ENCODE measurements around the gene ZIK1. TPM values are rescaled to one million over a fixed set of nuclear protein-coding genes. Genes with fewer than 3 reads are reported as not detected.

Gene ZIK1
- total RNA-seq, 4 donors from 2014 or later: 3.0 to 7.6 (median 5.0) TPM

DNA sequence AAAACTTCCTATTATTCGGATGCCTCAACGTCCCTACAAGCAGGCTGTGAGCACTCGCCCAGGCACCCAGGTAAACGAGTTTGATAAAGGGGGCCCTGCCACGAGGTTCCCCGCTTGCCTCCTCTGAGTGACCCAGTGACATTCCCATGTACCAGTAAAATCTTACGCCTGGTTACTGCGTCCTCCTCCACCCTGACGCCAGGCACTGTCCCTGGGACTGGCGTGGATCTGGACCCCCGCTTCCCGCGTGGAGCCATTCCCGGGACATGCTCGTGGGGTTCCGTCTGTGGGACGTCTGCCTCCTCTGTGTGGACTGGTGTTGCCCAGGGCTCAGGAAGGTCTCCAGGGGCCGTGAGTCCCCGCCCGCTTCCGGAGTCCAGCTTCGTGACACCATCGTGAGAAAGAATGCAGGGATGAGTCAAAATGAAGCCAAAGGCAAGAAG lies 23.9 kb upstream of the ZIK1 start:
- Histone ChIP-seq H3K9me3 (peaks cover 0 to 64% (median 11%) of the 10 kb centered on the region in 4 donors), H3K4me3 (peak overlapping the region; percentile 69 to 97 (median 82)), H3K36me3 (peaks cover 0 to 30% (median 10%) of the 10 kb centered on the region in 3 donors), H3K4me1 (peaks cover 0 to 20% (median 6%) of the 10 kb centered on the region in 4 donors), H3K27me3 (no peaks in the 10 kb centered on the region), H3K27ac (peak overlapping the region in 3 of 4 donors; percentile 30 to 75 (median 67))
- TF ChIP-seq POLR2A (IDR thresholded peaks at IDR 0.05) (no peak), CTCF (IDR thresholded peaks at IDR 0.05) (no peak)
- no peak for DNase-seq (ENCODE audit: low spot score in 2 of 2)
- WGBS, 2 donors: 22 to 31% methylated on average over 23 of the region's 23 CpGs

GRCh38 chr19:57563547-57563946 lies 20.4 kb upstream of the ZIK1 start:
- DNase-seq (ENCODE audit: low spot score in 2 of 2): no peak
- no peak overlapping the region for H3K27ac ChIP-seq
- no peak for TF ChIP-seq POLR2A (IDR thresholded peaks at IDR 0.05)
- TF ChIP-seq CTCF (IDR thresholded peaks at IDR 0.05): no peak
- no peak for TF ChIP-seq EP300 (IDR thresholded peaks at IDR 0.05)
- 41 to 55% methylated on average over 1 of the region's 1 CpG for WGBS, 2 donors
- peaks cover 0 to 13% (median 4%) of the 10 kb centered on the region in 4 donors for H3K4me1 ChIP-seq
- H3K27me3 ChIP-seq: no peaks in the 10 kb centered on the region
- H3K4me3 ChIP-seq: no peak overlapping the region
- H3K36me3 ChIP-seq: no peaks in the 10 kb centered on the region
- H3K9me3 ChIP-seq: peaks cover 0 to 70% (median 19%) of the 10 kb centered on the region in 4 donors

DNA sequence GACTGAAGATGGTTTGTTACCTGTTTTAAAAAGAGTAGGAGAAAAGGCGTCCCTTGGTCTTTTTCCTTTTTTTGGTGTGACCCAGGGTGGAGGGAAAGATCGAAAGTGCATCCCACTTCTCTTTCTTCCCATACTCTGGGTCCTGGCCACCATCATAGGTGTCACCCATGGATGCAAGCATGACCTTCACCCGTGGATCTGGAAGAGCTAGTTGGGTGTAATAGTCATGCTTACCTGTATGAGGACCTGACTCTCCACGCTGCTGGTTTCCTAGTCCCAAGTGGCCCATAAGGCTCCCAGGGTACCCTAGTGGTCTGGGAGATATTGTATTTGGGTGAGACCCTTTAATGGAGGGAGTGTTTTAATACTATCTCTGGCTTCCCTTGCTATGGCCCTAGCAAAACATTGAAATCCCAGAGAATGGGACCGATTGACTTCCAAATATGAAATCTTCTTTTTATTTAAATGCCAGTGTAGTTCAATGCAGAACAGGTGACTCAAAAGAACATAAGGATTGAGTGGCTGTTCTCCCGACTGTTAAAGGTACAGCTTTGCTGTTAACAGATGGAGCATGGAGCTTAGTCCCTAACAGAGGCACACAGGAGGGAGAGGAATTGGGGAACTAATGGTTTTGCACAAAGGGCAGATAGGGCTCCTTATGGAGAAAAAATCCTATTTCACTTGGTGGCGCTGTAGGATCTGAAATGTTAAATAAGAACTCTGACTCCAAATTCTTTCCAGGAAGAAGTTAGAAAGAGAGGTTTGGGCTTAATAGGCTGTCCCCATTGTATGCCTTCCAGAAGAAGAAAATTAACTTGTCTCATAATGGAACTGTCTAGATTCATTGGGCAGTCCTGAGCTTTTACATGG lies 17.3 kb upstream of the ZIK1 start:
- Histone ChIP-seq H3K4me1 (no peaks in the 10 kb centered on the region), H3K27me3 (no peaks in the 10 kb centered on the region), H3K4me3 (no peak overlapping the region), H3K9me3 (peaks cover 0 to 94% (median 34%) of the 10 kb centered on the region in 4 donors), H3K27ac (no peak overlapping the region), H3K36me3 (peaks cover 0 to 18% (median 0%) of the 10 kb centered on the region in 3 donors)
- WGBS, 2 donors: 51 to 61% methylated on average over 7 of the region's 7 CpGs
- DNase-seq (ENCODE audit: low spot score in 2 of 2): no peak
- TF ChIP-seq CTCF (IDR thresholded peaks at IDR 0.05) (no peak), EP300 (IDR thresholded peaks at IDR 0.05) (no peak), POLR2A (IDR thresholded peaks at IDR 0.05) (no peak)

DNA sequence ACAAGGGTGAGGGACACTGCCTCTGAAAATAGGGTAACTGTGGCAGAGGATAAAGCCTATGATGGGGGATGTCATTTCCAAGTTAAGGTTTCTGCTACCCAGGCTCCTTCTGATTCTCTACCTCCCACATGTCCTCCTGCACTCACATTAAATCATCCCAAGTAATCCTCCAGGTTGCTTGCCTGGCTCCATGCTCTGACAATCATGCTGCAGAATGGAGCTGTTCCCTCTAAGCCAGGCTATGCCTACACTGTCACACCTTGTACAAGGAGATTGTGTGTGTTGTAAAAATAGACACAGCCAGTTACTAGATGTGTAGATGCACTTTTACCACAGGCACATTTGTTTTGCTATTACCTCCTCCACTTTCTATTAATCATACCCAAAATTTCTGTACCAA lies 13.2 kb upstream of the ZIK1 start:
- Histone ChIP-seq H3K4me1 (no peaks in the 10 kb centered on the region), H3K9me3 (peaks cover 0 to 100% (median 60%) of the 10 kb centered on the region in 4 donors), H3K27ac (no peak overlapping the region), H3K36me3 (peaks cover 0 to 58% (median 35%) of the 10 kb centered on the region in 3 donors), H3K27me3 (no peaks in the 10 kb centered on the region), H3K4me3 (no peak overlapping the region)
- TF ChIP-seq POLR2A (IDR thresholded peaks at IDR 0.05) (no peak), EP300 (IDR thresholded peaks at IDR 0.05) (no peak), CTCF (IDR thresholded peaks at IDR 0.05) (no peak)
- DNase-seq (ENCODE audit: low spot score in 2 of 2): no peak

- Histone ChIP-seq H3K36me3 (peaks cover 0 to 76% (median 42%) of the 10 kb centered on the region in 3 donors), H3K27ac (no peak overlapping the region), H3K4me3 (no peak overlapping the region), H3K4me1 (peaks cover 0 to 1% (median under 1%) of the 10 kb centered on the region in 4 donors), H3K27me3 (no peaks in the 10 kb centered on the region), H3K9me3 (peaks cover 0 to 100% (median 60%) of the 10 kb centered on the region in 4 donors)
- no peak for TF ChIP-seq CTCF (IDR thresholded peaks at IDR 0.05)
- TF ChIP-seq POLR2A (IDR thresholded peaks at IDR 0.05): no peak
- no peak for TF ChIP-seq EP300 (IDR thresholded peaks at IDR 0.05)
- WGBS, 2 donors: 99 to 100% methylated on average over 3 of the region's 3 CpGs
- no peak for DNase-seq (ENCODE audit: low spot score in 2 of 2)
Observed at GRCh38 chr19:57572415-57572947, 11.5 kb upstream of the ZIK1 start.
